NAMALWA (cell line): ENCODE results near the gene AEBP1.

ENCODE experiments used
- DNase-seq: peaks from one replicate; pipeline ENCODE4 v3.0.0-alpha.2; 2015; ENCODE audit warnings: low spot score

Gene AEBP1

GRCh38 chr7:44142028-44142427 lies 37.9 kb downstream of the AEBP1 start:
- no peak for DNase-seq

- no peak for DNase-seq
These were observed 39.6 kb downstream of the AEBP1 start for GRCh38 chr7:44143646-44144250.

- no peak for DNase-seq
These were observed 40.4 kb downstream of the AEBP1 start for GRCh38 chr7:44144426-44144967.

GRCh38 chr7:44144968-44145478 lies 40.9 kb downstream of the AEBP1 start:
- no peak for DNase-seq

GRCh38 chr7:44145479-44145968 lies 41.4 kb downstream of the AEBP1 start:
- DNase-seq = no peak

- peak; percentile 29 for DNase-seq
These were observed 42.1 kb downstream of the AEBP1 start for GRCh38 chr7:44145969-44146911.

- DNase-seq = no peak
These were observed 43.2 kb downstream of the AEBP1 start for GRCh38 chr7:44147026-44147991.

- DNase-seq = no peak
These were observed 44.0 kb downstream of the AEBP1 start for GRCh38 chr7:44148166-44148565.

GRCh38 chr7:44148961-44149536 lies 44.9 kb downstream of the AEBP1 start:
- no peak for DNase-seq

- DNase-seq = no peak
These were observed 45.7 kb downstream of the AEBP1 start for GRCh38 chr7:44149571-44150465.

GRCh38 chr7:44150466-44150832 lies 46.3 kb downstream of the AEBP1 start:
- peak; percentile 21 for DNase-seq

GRCh38 chr7:44150966-44151941 lies 47.1 kb downstream of the AEBP1 start:
- no peak for DNase-seq

GRCh38 chr7:44151956-44152355 lies 47.8 kb downstream of the AEBP1 start:
- DNase-seq = no peak

GRCh38 chr7:44152971-44153947 lies 49.1 kb downstream of the AEBP1 start:
- DNase-seq = no peak

- no peak for DNase-seq
These were observed 49.8 kb downstream of the AEBP1 start for GRCh38 chr7:44153948-44154335.

GRCh38 chr7:44154703-44155102 lies 50.6 kb downstream of the AEBP1 start:
- DNase-seq = no peak
